ENCODE data around the gene PTPRM.

Gene PTPRM

GRCh38 chr18:8348051-8348720 lies 781.1 kb downstream of the PTPRM start:
- no peak for DNase-seq

GRCh38 chr18:8349608-8350323 lies 782.6 kb downstream of the PTPRM start:
- no peak for DNase-seq

GRCh38 chr18:8350628-8351027 lies 783.5 kb downstream of the PTPRM start:
- no peak for DNase-seq

- DNase-seq, result no peak
These were observed 784.0 kb downstream of the PTPRM start for GRCh38 chr18:8351161-8351560.

- no peak for DNase-seq
These were observed 787.2 kb downstream of the PTPRM start for GRCh38 chr18:8354304-8354703.

GRCh38 chr18:8356001-8356400 lies 788.9 kb downstream of the PTPRM start:
- no peak for DNase-seq

DNA sequence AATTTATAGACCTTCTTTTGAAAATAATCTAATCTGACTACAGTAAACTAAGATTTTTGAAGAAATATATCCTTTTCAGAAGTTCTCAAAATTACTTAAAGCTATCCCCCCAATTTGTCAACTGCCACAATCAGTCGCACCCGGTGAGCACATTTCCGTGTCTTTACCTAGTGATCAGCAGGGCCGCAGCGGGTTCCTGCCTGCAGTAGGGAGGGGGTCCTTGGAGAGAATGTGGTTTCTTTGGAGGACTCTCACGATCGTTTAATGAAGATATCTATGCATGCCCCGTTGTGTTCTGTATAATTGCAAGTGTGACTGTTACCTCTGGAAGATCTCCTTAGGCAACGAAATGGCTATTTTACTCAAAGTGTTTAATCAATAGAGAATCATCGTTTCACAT lies 790.2 kb downstream of the PTPRM start:
- no peak for DNase-seq

DNA sequence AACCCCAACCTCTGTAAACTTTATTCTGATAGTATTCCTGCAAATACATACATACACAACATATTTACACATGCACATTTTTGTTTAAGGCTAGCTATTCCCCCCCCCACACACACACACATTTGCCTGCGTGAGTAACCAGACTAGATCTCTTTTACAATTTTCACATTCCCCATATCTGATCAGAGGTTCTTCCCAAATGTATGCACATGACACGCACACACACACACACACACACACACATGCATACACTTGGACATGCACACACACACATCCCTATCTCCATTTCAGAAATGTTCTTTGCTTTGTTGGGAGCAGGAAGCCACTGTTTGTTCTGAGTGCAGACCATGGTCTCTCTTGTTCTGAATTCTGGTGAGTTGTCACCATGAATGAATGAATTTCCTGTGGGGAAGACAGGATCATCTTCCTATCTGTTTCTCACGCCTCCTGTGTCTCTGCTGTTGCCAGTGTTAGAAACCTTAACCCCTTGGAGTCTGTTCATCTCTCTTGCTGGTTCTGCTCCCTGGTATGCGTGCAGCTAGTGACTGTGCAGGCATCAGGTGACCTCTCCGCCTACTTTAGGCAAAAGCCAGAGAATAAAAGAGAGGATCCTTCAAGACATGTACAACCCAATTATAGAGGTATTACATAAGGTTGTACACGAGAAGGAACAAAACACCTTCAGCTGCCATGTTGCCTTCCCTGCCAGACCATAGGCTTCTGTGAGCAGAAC lies 791.1 kb downstream of the PTPRM start:
- no peak for DNase-seq

- no peak for DNase-seq
These were observed 792.0 kb downstream of the PTPRM start for GRCh38 chr18:8359076-8359475.

- no peak for DNase-seq
These were observed 792.4 kb downstream of the PTPRM start for GRCh38 chr18:8359481-8359880.

- no peak for DNase-seq
These were observed 794.9 kb downstream of the PTPRM start for GRCh38 chr18:8361941-8362471.

DNA sequence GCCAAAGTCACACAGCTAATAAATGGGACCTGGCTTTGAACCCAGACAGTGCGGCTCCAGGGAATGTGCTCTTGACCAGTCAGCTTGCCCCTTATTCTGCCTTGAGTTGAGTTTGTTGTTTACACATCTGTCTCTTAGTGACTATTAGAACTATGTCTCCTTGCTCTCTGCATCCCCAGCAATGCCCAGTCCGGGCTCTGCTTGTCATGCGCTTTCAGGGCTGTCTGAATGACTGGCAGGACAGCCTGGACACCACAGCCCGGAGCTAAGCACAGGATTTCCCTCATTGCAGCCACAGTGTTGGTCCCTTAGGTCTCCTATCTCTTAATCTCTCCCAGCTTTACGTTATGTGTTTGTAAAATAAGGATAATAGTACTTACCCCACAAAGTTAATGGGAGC lies 795.7 kb downstream of the PTPRM start:
- no peak for DNase-seq

GRCh38 chr18:8364385-8364784 lies 797.3 kb downstream of the PTPRM start:
- DNase-seq, result no peak

- no peak for DNase-seq
These were observed 797.9 kb downstream of the PTPRM start for GRCh38 chr18:8365006-8365405.

DNA sequence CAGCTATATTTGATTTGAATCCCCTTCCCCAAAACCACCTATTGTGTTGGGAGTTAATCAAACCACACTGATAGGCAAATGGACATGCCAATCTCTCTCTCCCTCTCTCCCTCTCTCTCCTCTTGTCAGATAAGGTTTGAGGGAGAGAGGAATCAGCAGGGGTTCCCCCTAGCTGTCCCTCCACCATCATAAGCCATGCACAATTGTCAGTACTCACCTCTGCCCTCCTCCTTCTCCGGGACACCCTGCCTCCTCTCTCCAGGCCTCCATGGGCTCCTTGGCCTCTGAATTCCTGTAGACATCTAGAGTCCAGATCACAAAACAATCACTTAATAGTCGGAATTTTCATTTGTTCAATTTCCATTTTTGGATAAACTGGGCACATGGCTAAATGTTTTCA lies 798.4 kb downstream of the PTPRM start:
- no peak for DNase-seq

- no peak for DNase-seq
These were observed 799.0 kb downstream of the PTPRM start for GRCh38 chr18:8366070-8366469.

GRCh38 chr18:8366656-8367055 lies 799.5 kb downstream of the PTPRM start:
- no peak for DNase-seq

- peak; percentile 13 for DNase-seq
These were observed 800.3 kb downstream of the PTPRM start for GRCh38 chr18:8367217-8367988.

DNA sequence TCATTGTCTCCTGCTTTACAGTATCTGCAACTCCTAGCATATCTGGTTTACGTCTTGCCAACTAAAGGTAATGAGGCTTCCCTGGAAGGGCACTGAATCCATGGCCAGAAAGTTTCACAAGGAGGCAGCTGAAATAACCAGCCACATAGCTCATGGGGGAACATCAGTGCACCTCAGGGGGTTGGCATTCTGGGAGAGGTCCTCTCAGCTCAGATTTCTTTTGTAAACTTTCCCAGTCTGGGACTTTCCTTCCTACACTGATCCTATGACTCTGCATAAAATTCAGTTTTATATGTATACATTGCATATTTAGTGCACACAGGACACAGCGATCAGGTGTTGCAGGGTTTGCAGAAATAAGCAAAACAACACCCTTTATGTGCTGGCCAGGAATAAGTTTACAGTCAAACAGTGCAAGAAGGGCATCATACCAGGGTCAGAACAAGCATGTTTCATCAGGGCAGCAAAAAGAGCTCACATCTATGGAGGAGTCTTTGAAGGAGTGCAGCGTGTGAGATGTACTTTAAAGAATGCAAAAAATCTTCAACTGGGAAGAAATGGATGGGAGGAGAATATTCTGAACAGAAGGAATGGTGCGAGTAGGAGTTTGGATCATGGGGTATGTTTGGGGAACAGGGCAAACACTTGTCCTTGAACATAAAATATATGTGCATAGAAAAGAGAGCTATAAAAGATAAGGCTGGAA lies 801.5 kb downstream of the PTPRM start:
- DNase-seq, result no peak

- DNase-seq, result no peak
These were observed 806.4 kb downstream of the PTPRM start for GRCh38 chr18:8373486-8373885.

- no peak for DNase-seq
These were observed 807.6 kb downstream of the PTPRM start for GRCh38 chr18:8374676-8375075.

DNA sequence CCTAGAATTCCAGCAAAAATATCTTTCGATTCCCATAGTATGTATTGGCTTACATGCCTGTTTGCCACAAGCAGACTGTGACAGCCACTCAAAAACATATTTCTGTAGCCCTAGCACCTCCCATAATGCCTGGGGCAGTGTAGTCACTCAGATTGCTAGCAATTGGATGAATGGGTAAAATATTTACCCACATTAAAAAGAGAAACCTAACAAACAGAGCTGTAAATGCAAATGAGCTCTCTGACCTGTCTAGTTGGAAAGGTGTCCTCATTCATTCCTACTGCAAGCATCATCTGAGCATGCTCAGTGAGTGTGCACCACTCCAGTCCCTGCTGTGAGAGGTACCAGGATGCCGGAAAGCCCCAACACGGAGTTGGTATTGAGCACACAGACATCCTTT lies 808.1 kb downstream of the PTPRM start:
- DNase-seq, result no peak
